Erythroblast (primary cell): Measurements from ENCODE around the gene AK8.

Experiments used
- DNase-seq, 2 experiments: peaks; one replicate each; lab custom pipeline; 2025; lab: John Stamatoyannopoulos, UW
- GATA1 ChIP-seq: IDR thresholded peaks from 2 replicates; pipeline ENCODE4 v1.6.1; 2011; ENCODE audit warnings: low read depth, mild to moderate bottlenecking, control low read depth, low read length, moderate library complexity
- POLR2A ChIP-seq: IDR thresholded peaks from 2 replicates; pipeline ENCODE4 v1.6.1; 2011; ENCODE audit warnings: mild to moderate bottlenecking, low read length

The AK8 gene

DNA sequence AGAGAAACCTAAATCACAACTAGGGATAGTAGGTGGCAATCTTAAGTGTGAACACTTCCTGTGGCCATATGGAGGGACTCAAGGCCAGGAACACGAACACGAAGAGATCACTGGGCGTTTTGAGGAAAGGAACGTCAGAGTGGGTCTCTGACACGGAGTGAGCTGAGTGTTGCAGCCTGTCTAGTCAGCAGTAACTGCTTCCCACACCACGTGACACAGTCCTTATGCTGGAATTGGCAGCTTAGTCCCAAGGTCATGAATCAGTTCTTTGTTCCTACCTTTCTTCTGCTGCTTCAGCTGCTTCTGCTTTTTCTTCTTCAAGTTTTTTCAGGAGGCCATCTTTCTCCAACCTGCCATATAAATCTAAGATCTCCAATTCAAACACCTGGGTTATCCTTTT is 18.8 kb upstream of the AK8 start:
- no peak for DNase-seq
- TF ChIP-seq POLR2A: no peak
- no peak for TF ChIP-seq GATA1

GRCh38 chr9:132896264-132896663 is 18.2 kb upstream of the AK8 start:
- TF ChIP-seq POLR2A (no peak), GATA1 (no peak)
- no peak for DNase-seq

DNA sequence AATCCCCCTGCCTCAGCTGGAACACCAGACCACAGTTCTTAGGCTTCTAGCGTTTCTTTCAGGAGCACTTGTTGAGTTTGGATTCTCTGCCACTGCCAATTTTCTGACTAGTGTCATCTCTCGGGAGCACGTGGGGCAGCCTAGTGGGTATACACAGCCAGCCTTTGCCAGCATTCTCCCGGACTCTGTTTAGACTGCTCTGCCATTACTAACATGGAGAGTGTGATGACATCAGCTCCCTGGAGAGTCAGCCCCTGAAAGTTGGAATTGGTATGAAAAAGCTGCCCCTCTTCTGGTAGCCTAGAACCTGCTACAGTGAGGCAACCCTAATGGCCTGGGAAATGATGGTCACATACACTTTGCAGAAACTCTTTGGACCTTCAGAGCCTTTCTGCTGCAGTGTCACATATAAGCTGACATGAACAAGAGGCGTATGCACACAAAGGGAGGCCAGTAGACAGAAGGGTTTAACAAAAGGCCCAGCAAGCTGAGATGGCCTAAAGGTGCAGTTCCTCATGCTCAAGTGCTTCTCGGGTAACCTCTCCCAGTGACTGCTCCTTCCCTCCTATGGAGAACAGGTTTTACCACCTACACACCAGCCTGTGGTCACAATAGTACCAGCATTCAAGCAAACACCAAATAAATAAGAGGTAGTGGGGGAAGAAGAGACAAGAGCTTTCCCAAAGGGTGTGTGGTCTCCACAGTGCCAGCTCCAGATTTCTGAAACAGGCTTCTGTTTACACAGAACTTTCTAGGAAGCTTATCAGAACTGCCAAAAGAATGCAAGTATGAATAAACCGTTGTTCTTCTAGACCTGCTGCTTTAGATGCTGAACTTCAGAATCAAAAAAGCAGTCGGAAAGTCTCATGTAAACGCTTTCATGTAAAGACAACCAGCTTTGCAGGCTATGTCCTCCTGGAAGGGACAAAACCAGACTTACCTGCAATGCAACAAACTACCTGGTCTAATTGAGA is 17.1 kb upstream of the AK8 start:
- DNase-seq: peak in 1 of 2 experiments; percentile 43
- TF ChIP-seq GATA1: no peak
- no peak for TF ChIP-seq POLR2A

GRCh38 chr9:132894346-132894745 is 16.3 kb upstream of the AK8 start:
- peak; percentile 83 for TF ChIP-seq POLR2A
- no peak for TF ChIP-seq GATA1
- DNase-seq: peak; percentile 86 to 90

GRCh38 chr9:132892400-132892799 is 14.3 kb upstream of the AK8 start:
- DNase-seq: no peak
- TF ChIP-seq GATA1: no peak
- no peak for TF ChIP-seq POLR2A

GRCh38 chr9:132888151-132888550 is 10.1 kb upstream of the AK8 start:
- TF ChIP-seq POLR2A (no peak), GATA1 (no peak)
- DNase-seq: no peak

GRCh38 chr9:132887181-132888120 is 9.4 kb upstream of the AK8 start:
- DNase-seq: no peak
- no peak for TF ChIP-seq GATA1
- no peak for TF ChIP-seq POLR2A

GRCh38 chr9:132886334-132886725 is 8.2 kb upstream of the AK8 start:
- no peak for DNase-seq
- TF ChIP-seq POLR2A: no peak
- no peak for TF ChIP-seq GATA1

DNA sequence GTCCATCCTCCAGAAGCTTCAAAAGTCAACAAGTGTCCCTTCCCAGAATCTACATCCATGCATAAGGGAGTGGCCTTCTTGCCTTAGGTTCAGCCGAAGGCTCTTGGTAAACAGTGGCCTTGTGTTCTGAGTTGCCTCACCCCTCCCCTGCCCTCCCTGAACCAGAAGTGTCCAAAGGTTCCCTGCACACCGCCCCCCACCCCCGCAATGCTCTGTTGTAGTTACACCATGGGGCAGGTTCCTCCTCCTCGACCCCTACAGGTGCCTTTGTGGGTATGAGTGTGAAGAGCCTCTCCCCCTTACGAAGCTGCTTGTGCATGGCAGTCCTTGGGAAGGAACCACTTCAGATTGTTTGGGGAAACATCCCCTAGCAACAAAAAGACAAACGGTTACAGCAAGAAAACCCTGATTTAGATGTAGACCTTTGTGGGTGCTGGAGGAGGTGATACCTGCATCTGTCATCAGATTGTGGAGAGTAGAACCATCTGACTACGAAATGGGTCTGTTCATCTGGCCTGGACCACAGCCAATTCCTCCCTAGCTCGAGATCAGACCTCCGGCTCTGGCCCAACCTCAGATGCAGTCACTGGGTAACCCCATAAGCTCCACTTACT is 7.7 kb upstream of the AK8 start:
- TF ChIP-seq GATA1 (no peak), POLR2A (no peak)
- DNase-seq: no peak

DNA sequence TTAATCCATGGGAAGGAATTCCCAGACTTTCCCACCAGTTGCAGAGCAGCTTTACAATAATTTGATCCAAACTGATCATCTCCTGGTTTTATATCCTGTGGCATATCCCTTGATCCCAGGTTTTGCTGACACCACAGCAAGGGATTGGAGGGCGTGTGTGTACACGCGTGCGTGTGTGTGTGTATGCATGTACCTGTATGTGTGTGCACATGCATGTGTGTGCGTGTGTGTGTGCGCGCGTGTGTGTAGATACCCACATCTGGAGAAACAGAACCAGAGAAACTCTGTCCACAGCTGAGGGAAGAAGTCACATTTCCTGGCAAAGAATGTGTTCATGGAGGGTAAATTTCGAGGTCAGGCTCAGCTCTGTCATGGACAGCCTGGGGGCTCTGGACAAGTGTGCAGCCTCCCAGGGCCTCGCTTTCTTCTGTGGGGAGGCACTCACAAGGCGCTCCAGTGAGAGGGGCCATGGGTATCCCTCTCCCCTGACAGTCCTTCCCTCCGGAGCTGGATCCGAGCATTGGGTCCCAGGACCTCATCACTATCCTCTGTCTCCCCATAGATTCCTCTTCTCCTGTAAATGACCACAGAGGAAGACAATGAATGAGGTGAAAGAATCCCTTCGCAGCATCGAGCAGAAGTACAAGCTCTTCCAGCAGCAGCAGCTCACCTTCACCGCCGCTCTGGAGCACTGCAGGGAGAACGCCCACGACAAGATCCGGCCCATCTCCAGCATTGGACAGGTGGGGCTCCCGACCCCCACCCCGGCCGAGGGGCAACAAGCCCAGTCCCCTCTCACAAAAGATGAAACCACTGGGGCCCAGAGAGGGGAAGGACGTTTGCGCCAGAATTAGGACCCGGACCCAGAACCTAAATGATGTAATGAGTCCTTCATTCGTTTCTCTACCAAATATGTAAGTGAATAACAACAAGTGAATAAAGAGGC is 5.5 kb upstream of the AK8 start:
- no peak for TF ChIP-seq GATA1
- TF ChIP-seq POLR2A: no peak
- no peak for DNase-seq

- TF ChIP-seq POLR2A (no peak), GATA1 (no peak)
- no peak for DNase-seq
These were observed 4.5 kb upstream of the AK8 start for GRCh38 chr9:132882616-132883015.

DNA sequence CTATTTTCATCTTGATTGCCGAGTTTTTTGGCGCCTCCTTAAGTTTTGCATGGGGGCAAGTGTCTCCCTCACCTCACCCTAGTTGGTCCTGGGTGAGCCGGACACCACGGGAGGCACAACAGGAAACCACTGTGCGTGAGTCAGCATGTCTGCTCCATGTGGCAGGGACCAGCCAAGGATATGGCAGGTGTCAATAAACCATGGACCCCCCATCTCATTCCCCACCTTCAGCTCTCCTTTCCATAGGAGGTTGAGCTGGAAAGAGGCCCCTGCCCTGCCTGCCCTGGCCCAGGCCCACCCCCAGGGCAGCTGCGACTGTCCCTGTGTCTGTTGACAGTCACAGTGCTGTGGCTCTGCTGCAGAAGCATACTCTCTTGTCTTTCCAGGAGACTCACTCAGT is 3.7 kb upstream of the AK8 start:
- TF ChIP-seq POLR2A: no peak
- no peak for TF ChIP-seq GATA1
- DNase-seq: no peak

DNA sequence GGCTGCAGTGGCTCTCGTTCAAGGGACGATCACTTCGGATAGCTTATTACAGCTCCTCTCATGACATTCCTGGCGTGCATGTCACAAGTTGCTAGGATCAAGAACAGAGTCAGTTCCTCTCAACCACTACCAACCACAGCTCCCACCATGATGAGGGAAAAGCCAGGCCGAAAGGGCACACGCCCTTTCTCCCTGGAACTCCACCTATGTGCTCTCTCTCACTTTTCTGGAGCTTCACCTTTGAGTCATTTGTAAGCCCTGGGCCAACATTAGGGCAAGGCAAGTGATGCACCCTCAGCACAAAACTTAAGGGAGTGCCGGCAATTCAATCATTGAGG is 2.2 kb upstream of the AK8 start:
- no peak for TF ChIP-seq GATA1
- no peak for DNase-seq
